Femur (tissue), 1 donor: ENCODE measurements around the gene PITX1.

Experiments used
- DNase-seq: peaks from one replicate; pipeline ENCODE4 v3.0.0-alpha.2; 2017

The PITX1 gene

GRCh38 chr5:135061001-135061400, 27.0 kb upstream of the PITX1 start:
- DNase-seq, result no peak

GRCh38 chr5:135060021-135060420, 26.0 kb upstream of the PITX1 start:
- no peak for DNase-seq

- no peak for DNase-seq
These were observed 25.2 kb upstream of the PITX1 start for GRCh38 chr5:135059000-135059923.

GRCh38 chr5:135058331-135058732, 24.3 kb upstream of the PITX1 start:
- no peak for DNase-seq

- no peak for DNase-seq
These were observed 23.2 kb upstream of the PITX1 start for GRCh38 chr5:135057233-135057632.

- no peak for DNase-seq
These were observed 22.4 kb upstream of the PITX1 start for GRCh38 chr5:135056316-135057030.

GRCh38 chr5:135055396-135055795, 21.4 kb upstream of the PITX1 start:
- DNase-seq, result no peak

GRCh38 chr5:135054546-135054945, 20.5 kb upstream of the PITX1 start:
- no peak for DNase-seq

- no peak for DNase-seq
These were observed 20.0 kb upstream of the PITX1 start for GRCh38 chr5:135053989-135054388.

GRCh38 chr5:135053278-135053677, 19.2 kb upstream of the PITX1 start:
- no peak for DNase-seq

GRCh38 chr5:135052511-135053145, 18.6 kb upstream of the PITX1 start:
- no peak for DNase-seq

- no peak for DNase-seq
These were observed 17.8 kb upstream of the PITX1 start for GRCh38 chr5:135051872-135052271.

GRCh38 chr5:135051399-135051798, 17.4 kb upstream of the PITX1 start:
- DNase-seq, result no peak

- no peak for DNase-seq
These were observed 16.3 kb upstream of the PITX1 start for GRCh38 chr5:135050244-135050767.

GRCh38 chr5:135048930-135049329, 14.9 kb upstream of the PITX1 start:
- DNase-seq, result no peak

GRCh38 chr5:135048286-135048685, 14.3 kb upstream of the PITX1 start:
- DNase-seq, result no peak

GRCh38 chr5:135047347-135047695, 13.3 kb upstream of the PITX1 start:
- DNase-seq, result no peak

- no peak for DNase-seq
These were observed 12.8 kb upstream of the PITX1 start for GRCh38 chr5:135046661-135047346.

GRCh38 chr5:135045488-135045887, 11.5 kb upstream of the PITX1 start:
- DNase-seq, result no peak

GRCh38 chr5:135042595-135042994, 8.6 kb upstream of the PITX1 start:
- no peak for DNase-seq

GRCh38 chr5:135041726-135042125, 7.7 kb upstream of the PITX1 start:
- no peak for DNase-seq

- no peak for DNase-seq
These were observed 7.1 kb upstream of the PITX1 start for GRCh38 chr5:135041145-135041587.
